Muscle layer of duodenum (tissue), 2 donors: ENCODE measurements around the gene SOX10.
"Not testable (repeated sequence)": the region's sequence is repeated elsewhere in the genome, so short reads cannot be mapped to it uniquely, and the experiment has no call there.

Experiments used
- H3K27ac ChIP-seq: one replicate; pipeline ENCODE4 v1.7.0; 2013; ENCODE audit warnings: mild to moderate bottlenecking, low read length
- H3K27me3 ChIP-seq: one replicate; pipeline ENCODE4 v1.7.0; 2013; ENCODE audit warnings: low read depth, mild to moderate bottlenecking, control low read depth, low read length
- H3K36me3 ChIP-seq, 2 donors: one replicate each; pipeline ENCODE4 v1.7.0; 2013; ENCODE audit warnings: low read length in 2 of 2, control low read depth in 1 of 2, mild to moderate bottlenecking in 1 of 2; ENCODE audit not compliant: insufficient read depth in 2 of 2, control insufficient read depth in 1 of 2
- H3K4me1 ChIP-seq, 2 donors: one replicate each; pipeline ENCODE4 v1.7.0; 2013; ENCODE audit warnings: low read length in 2 of 2, mild to moderate bottlenecking in 2 of 2, control low read depth in 1 of 2, moderate library complexity in 1 of 2; ENCODE audit not compliant: insufficient read depth in 2 of 2, control insufficient read depth in 1 of 2
- H3K4me3 ChIP-seq, 2 donors: one replicate each; pipeline ENCODE4 v1.7.0; 2013; ENCODE audit warnings: low read length in 2 of 2, low read depth in 1 of 2, mild to moderate bottlenecking in 1 of 2
- H3K9me3 ChIP-seq, 2 donors: one replicate each; pipeline ENCODE4 v1.7.0; 2013; ENCODE audit warnings: low read length in 2 of 2, control low read depth in 1 of 2, mild to moderate bottlenecking in 1 of 2; ENCODE audit not compliant: control insufficient read depth in 1 of 2
- donor health status: healthy.

SOX10 gene

DNA sequence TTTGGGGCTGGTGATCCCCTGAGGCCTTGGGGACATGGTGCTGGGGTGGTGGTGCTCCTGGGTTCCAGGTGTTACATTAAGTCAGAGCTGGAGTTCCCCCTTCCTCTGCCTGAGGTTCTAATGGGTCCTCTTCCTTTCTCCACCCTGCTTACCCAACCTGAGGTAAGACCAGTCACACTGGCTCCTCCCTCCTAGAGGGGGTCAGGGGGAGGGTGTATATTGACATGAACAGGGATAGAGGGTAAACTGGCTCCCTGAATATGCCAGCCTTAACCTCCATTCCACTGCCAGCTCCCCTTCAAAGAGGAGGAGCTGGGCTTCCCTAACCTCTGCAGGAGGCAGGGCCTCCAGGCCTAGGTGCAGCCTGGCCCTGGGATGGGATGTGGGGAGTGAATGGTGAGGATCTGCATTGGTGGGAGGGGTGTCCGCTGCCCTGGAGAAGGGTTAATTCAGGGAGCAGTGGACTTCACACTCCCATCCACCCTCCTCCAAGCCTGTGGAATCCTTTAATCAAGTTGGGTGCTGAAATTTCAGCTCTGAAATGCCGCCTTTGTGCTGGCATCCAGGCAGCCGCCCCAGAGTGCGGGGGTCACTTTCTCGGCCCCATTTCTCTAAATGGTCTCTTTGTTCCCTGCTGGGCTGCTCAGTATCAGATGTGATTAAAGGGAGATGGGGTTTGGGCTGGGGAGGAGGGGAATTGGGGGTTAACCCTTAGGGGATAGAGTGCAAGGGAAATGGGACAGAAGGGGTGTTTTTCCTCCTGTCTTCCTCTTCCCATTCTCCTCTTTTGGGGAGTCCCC is 15.7 kb downstream of the SOX10 start:
- Histone ChIP-seq H3K9me3 (no peaks in the 10 kb centered on the region), H3K4me3 (no peak overlapping the region), H3K36me3 (peaks cover 20 to 26% of the 10 kb centered on the region in 2 donors), H3K4me1 (peaks cover 0 to 18% of the 10 kb centered on the region in 2 donors), H3K27me3 (no peaks in the 10 kb centered on the region), H3K27ac (no peak overlapping the region)

DNA sequence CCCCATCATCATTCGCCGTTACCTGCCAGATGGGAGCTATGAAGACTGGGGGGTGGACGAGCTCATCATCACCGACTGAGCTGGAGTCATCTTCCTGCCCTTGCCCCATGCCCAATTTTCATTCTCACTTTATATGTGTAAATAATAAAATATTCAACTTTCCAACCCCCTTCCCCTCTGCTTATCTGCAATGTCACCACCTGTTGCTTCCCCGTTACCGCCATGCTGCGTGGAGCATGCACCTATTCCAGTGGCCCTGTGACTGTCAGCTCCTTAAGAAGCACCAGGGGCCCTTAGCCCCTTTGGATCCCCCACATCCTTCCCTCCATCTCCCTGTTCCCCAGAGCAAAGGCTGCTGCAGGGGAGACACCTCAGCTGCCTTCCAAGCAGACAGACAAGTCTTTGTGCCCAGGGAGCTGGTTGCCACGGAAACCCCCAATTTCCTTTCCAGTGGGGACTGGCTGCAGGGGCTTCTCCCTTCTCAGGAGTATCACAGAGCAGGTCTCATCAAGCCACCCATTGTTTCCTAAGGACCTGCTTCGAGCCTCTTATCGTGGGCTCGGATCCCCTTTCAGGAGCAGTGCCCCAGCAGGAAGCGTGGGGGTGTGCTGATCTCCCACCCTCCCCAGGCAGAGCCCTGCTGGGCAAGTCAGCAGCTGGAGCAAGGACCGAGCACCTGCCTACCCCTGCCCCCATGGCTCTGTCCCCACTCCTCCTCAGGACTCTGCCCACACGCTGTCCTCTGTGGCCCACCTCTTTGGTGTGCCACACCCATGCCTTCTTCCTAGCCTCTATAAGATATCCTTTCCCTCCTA is 16.5 kb downstream of the SOX10 start:
- Histone ChIP-seq H3K36me3 (peaks cover 23 to 34% of the 10 kb centered on the region in 2 donors), H3K27me3 (no peaks in the 10 kb centered on the region), H3K9me3 (no peaks in the 10 kb centered on the region), H3K4me1 (peaks cover 0 to 17% of the 10 kb centered on the region in 2 donors), H3K27ac (no peak overlapping the region), H3K4me3 (no peak overlapping the region)

DNA sequence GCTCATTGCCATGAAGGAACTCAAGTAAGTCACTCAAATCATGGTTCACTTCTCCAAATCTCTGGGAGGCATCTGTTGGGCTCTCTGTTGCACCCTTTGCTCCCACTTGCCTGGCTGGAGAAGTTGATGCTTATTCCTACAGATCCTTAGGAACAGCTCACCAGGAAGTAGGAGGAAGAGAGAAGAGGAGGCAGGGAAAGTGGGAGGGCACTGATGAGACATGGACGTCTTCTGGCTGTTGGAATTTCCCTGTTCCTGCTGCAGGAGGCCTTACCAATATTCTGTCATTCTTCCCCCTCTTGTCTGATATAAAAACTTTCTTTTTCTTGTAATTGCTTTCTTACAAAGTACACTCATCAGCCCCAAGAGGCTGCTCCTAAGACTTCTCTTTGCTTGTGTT is 17.2 kb downstream of the SOX10 start:
- H3K36me3 ChIP-seq, result peaks cover 23 to 38% of the 10 kb centered on the region in 2 donors
- H3K4me3 ChIP-seq, result no peak overlapping the region
- no peaks in the 10 kb centered on the region for H3K27me3 ChIP-seq

DNA sequence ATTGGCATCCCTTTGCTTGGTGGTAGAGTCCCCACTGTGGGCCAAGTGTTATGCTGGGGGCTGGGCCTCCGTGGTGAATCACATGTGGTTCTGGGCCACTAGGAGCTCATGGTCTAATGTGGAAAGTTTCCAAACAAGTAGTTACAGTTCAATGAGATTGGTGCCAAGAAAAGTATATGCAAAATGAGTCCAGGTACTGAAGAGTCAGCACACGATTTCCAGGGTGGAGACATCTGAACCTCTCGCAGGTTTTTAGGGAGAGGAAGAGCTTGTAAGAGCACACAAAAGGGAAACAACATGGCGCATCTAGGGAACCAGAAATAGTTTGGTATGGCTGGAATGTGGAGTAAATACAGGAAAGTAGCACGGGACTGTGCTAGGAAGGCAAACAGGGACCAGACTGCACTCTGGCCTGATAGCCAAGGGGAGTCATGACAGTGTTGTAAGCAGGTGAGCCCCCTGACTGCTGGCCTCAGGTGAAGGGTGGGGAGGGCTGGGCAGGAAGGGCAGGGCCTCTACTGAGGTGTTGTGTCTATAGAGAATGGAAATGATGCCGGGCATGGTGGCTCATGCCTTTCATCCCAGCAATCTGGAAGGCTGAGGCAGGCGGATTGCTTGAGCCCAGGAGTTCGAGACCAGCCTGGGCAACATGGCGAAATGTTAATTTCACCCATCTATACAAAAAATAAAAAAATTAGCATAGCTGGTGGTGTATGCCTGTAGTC is 18.3 kb downstream of the SOX10 start:
- no peak overlapping the region for H3K27ac ChIP-seq
- H3K27me3 ChIP-seq, result no peaks in the 10 kb centered on the region
- H3K36me3 ChIP-seq, result peaks cover 30 to 48% of the 10 kb centered on the region in 2 donors
- H3K4me1 ChIP-seq, result peaks cover 0 to 11% of the 10 kb centered on the region in 2 donors
- H3K9me3 ChIP-seq, result no peaks in the 10 kb centered on the region
- no peak overlapping the region for H3K4me3 ChIP-seq

More for the DNA sequence above, 17.2 kb downstream of the SOX10 start:
- Histone ChIP-seq H3K9me3 (no peaks in the 10 kb centered on the region), H3K27ac (no peak overlapping the region), H3K4me1 (peaks cover 0 to 11% of the 10 kb centered on the region in 2 donors)

DNA sequence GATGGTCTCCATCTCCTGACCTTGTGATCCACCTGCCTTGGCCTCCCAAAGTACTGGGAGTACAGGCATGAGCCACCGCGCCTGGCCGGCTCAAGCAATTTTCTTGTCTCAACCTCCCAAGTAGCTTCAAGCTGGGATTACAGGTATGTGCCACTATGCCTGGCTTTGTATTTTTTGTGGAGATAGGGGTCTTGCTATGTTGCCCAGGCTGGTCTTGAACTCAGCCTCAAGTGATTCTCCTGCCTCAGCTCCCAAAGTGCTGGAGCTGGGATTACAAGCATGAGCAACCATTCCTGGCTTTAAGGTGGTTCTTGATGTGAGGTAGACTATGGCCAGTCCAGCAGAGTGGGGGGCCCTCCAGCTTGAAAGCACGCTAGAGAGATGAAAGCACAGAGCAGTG is 23.3 kb downstream of the SOX10 start:
- H3K27me3 ChIP-seq, result no peaks in the 10 kb centered on the region
- no peak overlapping the region for H3K27ac ChIP-seq
- H3K4me1 ChIP-seq, result peaks cover 0 to 6% of the 10 kb centered on the region in 2 donors
- H3K9me3 ChIP-seq, result no peaks in the 10 kb centered on the region
- peaks cover 39 to 69% of the 10 kb centered on the region in 2 donors for H3K36me3 ChIP-seq
- H3K4me3 ChIP-seq, result no peak overlapping the region

DNA sequence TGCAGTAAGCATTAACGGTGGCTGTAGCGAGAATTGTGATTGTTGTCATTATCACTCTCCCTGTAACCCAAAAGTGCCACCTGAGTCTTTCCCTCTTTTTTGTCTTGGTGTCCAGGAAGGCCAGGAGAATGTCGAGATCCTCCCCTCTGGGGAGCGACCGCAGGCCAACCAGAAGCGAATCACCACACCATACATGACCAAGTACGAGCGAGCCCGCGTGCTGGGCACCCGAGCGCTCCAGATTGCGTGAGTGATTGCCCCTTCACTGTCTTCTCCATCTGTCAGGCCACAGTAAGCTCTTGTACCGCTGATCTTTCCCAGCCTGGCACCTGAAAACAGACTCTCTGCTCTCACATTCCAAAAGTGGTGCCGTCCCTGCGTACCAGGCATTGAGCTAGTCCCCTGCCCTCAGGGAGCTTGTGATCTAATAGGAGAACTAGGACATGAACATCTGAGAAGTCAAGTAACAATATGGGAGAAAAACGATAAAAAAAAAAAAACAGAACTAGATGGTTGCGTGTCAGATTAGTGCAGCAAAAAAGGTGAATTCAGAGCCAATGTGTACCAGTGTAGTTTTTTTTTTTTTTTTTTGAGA is 25.0 kb downstream of the SOX10 start:
- no peak overlapping the region for H3K27ac ChIP-seq
- no peak overlapping the region for H3K4me3 ChIP-seq
- peaks cover 5 to 8% of the 10 kb centered on the region in 2 donors for H3K4me1 ChIP-seq
- H3K36me3 ChIP-seq, result peaks cover 39 to 69% of the 10 kb centered on the region in 2 donors
- no peaks in the 10 kb centered on the region for H3K27me3 ChIP-seq
- H3K9me3 ChIP-seq, result no peaks in the 10 kb centered on the region

DNA sequence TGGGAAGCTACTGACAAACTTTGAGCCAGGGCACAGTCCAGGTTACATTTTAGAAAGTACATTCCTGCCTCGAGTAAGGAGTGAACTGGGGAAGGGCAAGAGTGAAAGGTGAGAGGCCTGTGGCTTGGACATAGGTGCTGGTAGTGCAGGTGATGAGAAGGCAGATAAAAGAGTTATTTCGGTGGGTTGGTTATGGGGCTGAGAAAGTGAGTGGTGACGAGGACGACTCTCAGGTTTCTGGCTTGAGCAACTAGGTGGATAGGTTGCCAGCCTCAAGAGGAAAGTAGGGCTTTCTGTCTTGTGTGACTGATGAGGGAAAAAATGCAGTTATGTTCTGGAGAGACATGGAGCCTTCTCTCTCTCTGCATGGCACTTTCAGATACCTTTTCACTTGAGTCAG is 27.1 kb downstream of the SOX10 start:
- no peak overlapping the region for H3K4me3 ChIP-seq
- no peaks in the 10 kb centered on the region for H3K27me3 ChIP-seq
- H3K9me3 ChIP-seq, result no peaks in the 10 kb centered on the region
- no peak overlapping the region for H3K27ac ChIP-seq
- peaks cover 36 to 55% of the 10 kb centered on the region in 2 donors for H3K36me3 ChIP-seq
- H3K4me1 ChIP-seq, result peaks cover 5 to 18% of the 10 kb centered on the region in 2 donors

DNA sequence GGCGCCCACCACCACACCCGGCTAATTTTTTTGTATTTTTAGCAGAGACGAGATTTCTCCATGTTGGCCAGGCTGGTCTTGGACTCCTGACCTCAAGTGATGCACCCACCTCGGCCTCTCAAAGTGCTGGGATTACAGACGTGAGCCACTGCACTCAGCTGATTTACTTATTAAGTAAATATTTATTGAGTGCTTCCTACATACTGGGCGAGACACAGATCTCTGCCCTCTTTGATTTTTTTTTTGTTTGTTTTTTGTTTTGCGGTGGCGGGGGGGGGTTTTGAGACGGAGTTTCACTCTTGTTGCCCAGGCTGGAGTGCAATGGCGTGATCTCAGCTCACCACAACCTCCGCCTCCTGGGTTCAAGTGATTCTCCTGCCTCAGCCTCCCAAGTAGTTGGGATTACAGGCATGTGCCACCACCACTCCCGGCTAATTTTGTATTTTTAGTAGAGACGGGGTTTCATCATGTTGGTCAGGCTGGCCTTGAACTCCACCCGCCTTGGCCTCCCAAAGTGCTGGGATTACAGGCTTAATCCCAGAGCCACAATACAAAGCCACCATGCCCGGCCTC is 28.4 kb downstream of the SOX10 start:
- not testable (repeated sequence) for H3K27me3 ChIP-seq, H3K27ac ChIP-seq, H3K4me3 ChIP-seq, H3K9me3 ChIP-seq
- Histone ChIP-seq H3K4me1 (peaks cover 5 to 18% of the 10 kb centered on the region in 2 donors), H3K36me3 (peaks cover 28 to 42% of the 10 kb centered on the region in 2 donors)

DNA sequence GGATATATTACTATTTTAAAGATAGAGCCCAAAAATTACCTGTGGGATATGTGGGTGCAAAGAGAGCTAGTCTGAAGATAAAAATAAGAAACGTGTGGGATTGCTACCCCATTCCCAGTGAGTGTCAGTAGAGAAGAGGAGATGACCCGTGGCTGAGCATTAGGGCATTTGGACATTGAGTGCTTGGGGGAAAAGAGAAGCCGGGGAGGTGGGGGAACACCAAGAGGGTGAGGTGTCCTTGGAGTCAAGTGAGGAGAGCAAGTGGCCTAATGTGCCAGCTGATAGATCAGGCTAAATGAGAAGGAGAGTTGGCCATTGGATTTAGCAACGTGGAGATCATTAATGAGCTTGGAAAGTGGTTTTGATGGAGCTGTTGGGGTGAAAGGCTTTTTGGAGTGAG is 29.7 kb downstream of the SOX10 start:
- no peaks in the 10 kb centered on the region for H3K27me3 ChIP-seq
- peaks cover 27 to 30% of the 10 kb centered on the region in 2 donors for H3K36me3 ChIP-seq
- H3K4me3 ChIP-seq, result peak overlapping the region; percentile 95 to 100
- H3K4me1 ChIP-seq, result peaks cover 5 to 18% of the 10 kb centered on the region in 2 donors
- no peak overlapping the region for H3K27ac ChIP-seq
- H3K9me3 ChIP-seq, result no peaks in the 10 kb centered on the region

DNA sequence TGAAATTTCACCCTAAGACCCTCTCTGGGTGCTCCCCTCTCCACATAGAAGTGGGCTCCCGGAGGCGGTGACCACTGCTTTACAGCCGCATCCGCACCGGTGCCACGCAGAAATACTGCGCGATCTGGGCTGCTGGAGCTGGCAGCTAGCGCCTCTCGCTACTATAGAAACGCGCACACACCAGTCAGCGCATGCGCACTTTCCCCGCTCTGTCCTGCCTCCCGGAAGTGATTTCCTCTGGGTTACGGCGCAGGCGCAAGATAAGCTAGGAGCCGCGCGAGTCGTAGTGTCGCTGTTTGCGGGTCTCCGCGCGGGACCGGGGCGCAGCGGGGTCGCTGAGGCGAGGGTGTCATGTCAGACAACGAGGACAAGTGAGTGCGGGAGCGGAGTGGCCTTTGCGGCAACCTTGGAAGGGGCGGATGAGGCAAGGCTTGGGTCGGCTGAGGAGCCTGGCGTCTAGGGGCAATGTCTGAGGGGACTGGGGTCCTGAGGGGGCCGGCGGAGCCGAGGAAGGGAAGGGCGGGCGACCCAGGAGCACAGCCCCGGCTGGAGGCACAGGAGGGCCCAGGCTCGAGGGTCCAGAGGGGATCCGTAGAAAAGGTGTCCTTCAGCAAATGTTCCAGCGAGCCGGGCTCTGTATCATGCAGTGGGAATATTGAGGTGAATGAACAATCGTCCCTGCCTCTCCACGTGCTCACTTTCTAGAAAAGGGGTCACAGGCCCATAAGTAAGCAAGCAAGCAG is 30.7 kb downstream of the SOX10 start, which contains the start of the genes C22orf23 and POLR2F:
Gene C22orf23, minus strand, starts transcription at position 165 of the 743 bp plus-strand sequence. CDS start 452 bp downstream, outside the sequence.
Gene POLR2F, plus strand, starts transcription at position 263 of the 743 bp plus-strand sequence. Its CDS starts 89 bp downstream, at position 352.
- H3K4me1 ChIP-seq, result peaks cover 5 to 18% of the 10 kb centered on the region in 2 donors
- H3K27me3 ChIP-seq, result no peaks in the 10 kb centered on the region
- no peaks in the 10 kb centered on the region for H3K9me3 ChIP-seq
- peaks cover 17 to 19% of the 10 kb centered on the region in 2 donors for H3K36me3 ChIP-seq
- peak within 1 kb of the TSS; percentile 95 to 100 for H3K4me3 ChIP-seq
- peak within 1 kb of the TSS; percentile 61 for H3K27ac ChIP-seq
